Parathyroid adenoma (tissue), 2 donors: ENCODE results near the gene PTK6.

Experiments used
- H2AFZ ChIP-seq: fragments of 300-600 bp; sonication (generic); one replicate; pipeline ENCODE4 v1.7.0; 2017; ENCODE audit warnings: antibody characterized with exemption, mild to moderate bottlenecking
- H3K27ac ChIP-seq: fragments of 300-600 bp; sonication (generic); one replicate; pipeline ENCODE4 v1.7.0; 2017
- H3K27me3 ChIP-seq: fragments of 300-600 bp; sonication (generic); one replicate; pipeline ENCODE4 v1.7.0; 2017; ENCODE audit warnings: low read length; ENCODE audit not compliant: control insufficient read depth, insufficient read depth
- H3K36me3 ChIP-seq: fragments of 300-600 bp; sonication (generic); one replicate; pipeline ENCODE4 v1.7.0; 2017; ENCODE audit warnings: low read length; ENCODE audit not compliant: control insufficient read depth, insufficient read depth
- H3K4me1 ChIP-seq: fragments of 300-600 bp; sonication (generic); one replicate; pipeline ENCODE4 v1.7.0; 2017; ENCODE audit warnings: control low read depth
- H3K4me2 ChIP-seq: fragments of 300-600 bp; sonication (generic); one replicate; pipeline ENCODE4 v1.7.0; 2017; ENCODE audit warnings: low read length
- H3K4me3 ChIP-seq: fragments of 300-600 bp; sonication (generic); one replicate; pipeline ENCODE4 v1.7.0; 2017; ENCODE audit warnings: low read depth, low read length
- H3K79me2 ChIP-seq: fragments of 300-600 bp; sonication (generic); one replicate; pipeline ENCODE4 v1.7.0; 2017; ENCODE audit warnings: control low read depth
- H3K9ac ChIP-seq: fragments of 300-600 bp; sonication (generic); one replicate; pipeline ENCODE4 v1.7.0; 2017; ENCODE audit warnings: mild to moderate bottlenecking
- H3K9me3 ChIP-seq: fragments of 300-600 bp; sonication (generic); one replicate; pipeline ENCODE4 v1.7.0; 2017; ENCODE audit warnings: low read length; ENCODE audit not compliant: control insufficient read depth
- TF ChIP-seq, protein P1 (sequence below): fragments of 300-600 bp; sonication (generic); IDR thresholded peaks from one replicate; pipeline ENCODE4 v1.7.0; 2017; ENCODE audit warnings: antibody characterized with exemption, mild to moderate bottlenecking
- donor health status: primary hyperparathyroidism.

Gene PTK6

DNA sequence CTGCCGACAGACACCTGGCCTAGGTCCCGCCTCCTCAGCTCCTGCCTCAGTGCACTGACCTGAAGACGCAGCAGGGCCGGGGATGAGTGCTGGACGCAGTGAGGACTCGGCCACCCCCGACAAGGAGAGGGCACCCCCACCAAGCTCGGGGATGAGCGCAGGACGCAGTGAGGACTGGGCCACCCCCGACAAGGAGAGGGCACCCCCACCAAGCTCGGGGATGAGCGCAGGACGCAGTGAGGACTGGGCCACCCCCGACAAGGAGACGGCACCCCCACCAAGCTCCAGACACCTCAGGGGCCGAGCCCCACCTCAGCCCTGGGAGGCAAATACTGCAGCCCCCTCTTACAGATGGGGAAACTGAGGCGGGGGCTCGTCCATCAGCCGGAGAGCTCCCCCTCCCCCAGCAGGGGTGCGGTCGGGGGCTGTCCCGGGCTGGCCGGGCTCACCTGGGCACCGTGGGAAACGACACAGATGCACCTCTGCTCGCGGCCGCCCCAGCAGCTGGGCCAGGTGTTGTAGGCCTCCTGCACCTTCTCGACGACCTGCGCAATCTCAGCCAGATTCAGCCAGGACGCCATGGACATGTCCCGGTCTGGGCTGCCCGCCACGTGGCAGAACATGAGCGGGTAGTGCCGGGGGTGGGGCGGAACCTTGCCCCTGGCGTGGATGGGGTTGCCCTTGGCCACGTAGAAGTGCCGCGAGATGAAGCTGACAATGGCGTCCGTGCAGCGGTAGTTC lies 29.4 kb upstream of the PTK6 start:
- H3K4me3 ChIP-seq, result no peak overlapping the region
- H3K79me2 ChIP-seq, result no peaks in the 10 kb centered on the region
- no peaks in the 10 kb centered on the region for H3K4me1 ChIP-seq
- H3K9me3 ChIP-seq, result no peaks in the 10 kb centered on the region
- H3K4me2 ChIP-seq, result no peak overlapping the region
- no peaks in the 10 kb centered on the region for H3K27me3 ChIP-seq
- no peak overlapping the region for H3K9ac ChIP-seq
- H3K27ac ChIP-seq, result no peak overlapping the region
- H2AFZ ChIP-seq, result no peak overlapping the region
- H3K36me3 ChIP-seq, result no peaks in the 10 kb centered on the region
- TF ChIP-seq, protein P1, sequence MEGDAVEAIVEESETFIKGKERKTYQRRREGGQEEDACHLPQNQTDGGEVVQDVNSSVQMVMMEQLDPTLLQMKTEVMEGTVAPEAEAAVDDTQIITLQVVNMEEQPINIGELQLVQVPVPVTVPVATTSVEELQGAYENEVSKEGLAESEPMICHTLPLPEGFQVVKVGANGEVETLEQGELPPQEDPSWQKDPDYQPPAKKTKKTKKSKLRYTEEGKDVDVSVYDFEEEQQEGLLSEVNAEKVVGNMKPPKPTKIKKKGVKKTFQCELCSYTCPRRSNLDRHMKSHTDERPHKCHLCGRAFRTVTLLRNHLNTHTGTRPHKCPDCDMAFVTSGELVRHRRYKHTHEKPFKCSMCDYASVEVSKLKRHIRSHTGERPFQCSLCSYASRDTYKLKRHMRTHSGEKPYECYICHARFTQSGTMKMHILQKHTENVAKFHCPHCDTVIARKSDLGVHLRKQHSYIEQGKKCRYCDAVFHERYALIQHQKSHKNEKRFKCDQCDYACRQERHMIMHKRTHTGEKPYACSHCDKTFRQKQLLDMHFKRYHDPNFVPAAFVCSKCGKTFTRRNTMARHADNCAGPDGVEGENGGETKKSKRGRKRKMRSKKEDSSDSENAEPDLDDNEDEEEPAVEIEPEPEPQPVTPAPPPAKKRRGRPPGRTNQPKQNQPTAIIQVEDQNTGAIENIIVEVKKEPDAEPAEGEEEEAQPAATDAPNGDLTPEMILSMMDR, result no peak

DNA sequence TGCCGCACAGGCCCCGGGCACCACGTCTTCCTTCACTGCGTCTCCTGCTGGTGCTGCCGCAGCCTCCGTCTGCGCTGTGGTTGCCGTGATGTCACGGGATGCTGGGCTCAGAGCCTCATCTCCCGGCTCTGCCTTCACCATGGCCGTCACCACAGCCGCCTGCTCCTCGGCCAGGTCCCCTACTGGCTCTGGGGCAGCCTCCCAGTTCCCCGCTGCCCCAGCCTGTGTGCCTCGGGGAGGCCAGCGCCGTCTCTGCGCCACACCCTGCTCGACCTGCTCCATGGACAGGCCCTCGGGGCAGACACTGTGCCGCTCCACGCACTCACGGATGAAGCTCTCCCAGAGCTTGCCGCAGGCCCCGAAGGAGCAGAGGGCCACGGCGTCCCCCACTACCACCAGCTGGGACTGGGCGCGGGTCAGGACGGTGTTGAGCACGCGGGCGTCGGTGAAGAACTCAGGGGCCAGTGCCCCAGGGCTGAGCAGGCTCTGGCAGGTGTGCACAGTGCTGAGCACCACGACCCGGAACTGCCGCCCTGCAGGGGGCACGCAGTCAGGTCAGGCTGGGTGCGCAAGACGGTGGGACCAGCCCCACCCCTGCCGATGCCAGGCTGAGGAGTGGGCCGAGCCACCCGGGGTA lies 28.6 kb upstream of the PTK6 start:
- Histone ChIP-seq H3K4me2 (no peak overlapping the region), H3K9me3 (no peaks in the 10 kb centered on the region), H3K36me3 (no peaks in the 10 kb centered on the region), H3K4me1 (no peaks in the 10 kb centered on the region), H2AFZ (no peak overlapping the region), H3K4me3 (no peak overlapping the region), H3K27me3 (no peaks in the 10 kb centered on the region), H3K27ac (no peak overlapping the region), H3K79me2 (no peaks in the 10 kb centered on the region), H3K9ac (no peak overlapping the region)
- TF ChIP-seq, protein P1, result no peak

DNA sequence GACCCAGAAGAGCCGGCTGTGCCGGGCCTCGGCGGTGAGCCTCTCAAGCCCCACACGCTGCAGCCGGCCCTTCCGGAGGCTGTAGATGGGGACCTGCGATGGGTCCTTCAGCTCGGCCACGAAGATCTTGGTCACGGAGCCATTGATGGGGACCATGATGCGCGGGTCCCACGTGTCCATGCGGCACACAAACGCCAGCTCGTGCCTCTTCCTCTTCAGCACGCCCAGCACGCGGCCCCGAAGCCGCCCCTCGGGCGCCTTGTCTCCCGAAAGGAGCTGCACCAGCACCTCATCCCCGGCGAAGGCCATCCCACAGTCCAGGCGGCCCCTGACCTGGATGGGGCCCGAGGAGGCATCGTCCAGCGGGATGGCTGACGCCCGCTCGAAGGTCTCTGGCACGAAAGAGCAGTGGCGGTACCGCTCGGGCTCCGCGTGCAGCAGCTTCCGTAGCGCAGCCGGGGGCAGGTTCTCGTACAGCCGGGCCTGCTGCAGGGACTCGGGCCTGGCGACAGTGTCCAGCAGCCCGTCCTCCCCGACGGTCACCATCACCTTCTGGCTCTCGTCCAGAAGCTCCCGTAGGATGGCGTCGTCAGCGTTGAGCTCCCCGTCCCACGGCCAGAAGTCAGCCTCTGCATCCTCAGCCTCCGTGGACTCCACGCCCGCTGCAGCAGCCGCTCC lies 28.0 kb upstream of the PTK6 start:
- no peak overlapping the region for H3K27ac ChIP-seq
- no peaks in the 10 kb centered on the region for H3K4me1 ChIP-seq
- H3K4me3 ChIP-seq, result no peak overlapping the region
- H3K36me3 ChIP-seq, result no peaks in the 10 kb centered on the region
- no peaks in the 10 kb centered on the region for H3K79me2 ChIP-seq
- H3K4me2 ChIP-seq, result no peak overlapping the region
- H3K9me3 ChIP-seq, result no peaks in the 10 kb centered on the region
- no peaks in the 10 kb centered on the region for H3K27me3 ChIP-seq
- TF ChIP-seq, protein P1, result no peak
- H2AFZ ChIP-seq, result no peak overlapping the region
- no peak overlapping the region for H3K9ac ChIP-seq

DNA sequence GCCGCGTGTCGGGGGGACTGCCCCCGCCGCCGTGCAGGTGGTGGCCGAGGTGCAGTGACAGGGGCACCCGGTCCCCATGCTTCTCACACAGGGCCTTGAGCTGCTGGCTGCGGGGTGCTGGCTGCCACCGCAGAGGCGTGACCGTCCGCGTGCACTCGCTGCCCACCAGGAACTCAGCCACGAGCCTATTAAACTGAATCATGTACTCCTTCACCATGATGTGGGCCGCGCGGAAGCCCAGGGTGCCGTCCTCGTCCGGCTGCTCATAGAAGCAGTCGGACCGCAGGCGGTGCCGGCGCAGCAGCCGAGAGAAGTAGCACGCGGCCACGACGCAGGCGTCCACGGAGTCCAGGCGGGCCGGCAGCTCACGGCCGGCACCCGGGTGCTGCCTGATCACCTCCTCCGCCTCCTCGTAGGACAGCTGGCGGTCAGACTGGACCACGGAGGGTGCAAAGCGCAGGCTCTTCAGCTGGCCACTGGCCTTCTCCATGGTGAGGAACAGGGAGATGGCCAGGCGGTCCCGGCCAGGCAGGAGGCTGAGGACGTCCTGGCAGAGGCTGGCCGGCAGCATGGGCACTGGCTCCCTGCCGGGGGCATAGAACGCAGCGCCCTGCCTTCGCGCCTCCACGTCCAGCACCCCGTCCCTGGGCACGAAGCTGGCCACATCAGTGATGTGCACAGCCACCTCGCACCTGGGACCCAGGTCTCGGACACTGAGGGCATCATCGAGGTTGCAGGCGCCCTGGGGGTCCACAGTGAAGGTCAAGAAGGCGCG lies 27.0 kb upstream of the PTK6 start:
- no peaks in the 10 kb centered on the region for H3K36me3 ChIP-seq

More for the DNA sequence above, 27.0 kb upstream of the PTK6 start:
- Histone ChIP-seq H3K9ac (no peak overlapping the region), H3K9me3 (no peaks in the 10 kb centered on the region), H3K4me3 (no peak overlapping the region), H3K4me2 (no peak overlapping the region), H2AFZ (no peak overlapping the region), H3K79me2 (no peaks in the 10 kb centered on the region), H3K4me1 (no peaks in the 10 kb centered on the region), H3K27me3 (no peaks in the 10 kb centered on the region), H3K27ac (no peak overlapping the region)
- TF ChIP-seq, protein P1, result no peak
